Fibroblast of skin of scalp (primary cell): ENCODE measurements around the gene SPTBN1.

ENCODE experiments used
- DNase-seq: peaks from one replicate; pipeline ENCODE4 v3.0.0-alpha.2; 2013

The SPTBN1 gene

DNA sequence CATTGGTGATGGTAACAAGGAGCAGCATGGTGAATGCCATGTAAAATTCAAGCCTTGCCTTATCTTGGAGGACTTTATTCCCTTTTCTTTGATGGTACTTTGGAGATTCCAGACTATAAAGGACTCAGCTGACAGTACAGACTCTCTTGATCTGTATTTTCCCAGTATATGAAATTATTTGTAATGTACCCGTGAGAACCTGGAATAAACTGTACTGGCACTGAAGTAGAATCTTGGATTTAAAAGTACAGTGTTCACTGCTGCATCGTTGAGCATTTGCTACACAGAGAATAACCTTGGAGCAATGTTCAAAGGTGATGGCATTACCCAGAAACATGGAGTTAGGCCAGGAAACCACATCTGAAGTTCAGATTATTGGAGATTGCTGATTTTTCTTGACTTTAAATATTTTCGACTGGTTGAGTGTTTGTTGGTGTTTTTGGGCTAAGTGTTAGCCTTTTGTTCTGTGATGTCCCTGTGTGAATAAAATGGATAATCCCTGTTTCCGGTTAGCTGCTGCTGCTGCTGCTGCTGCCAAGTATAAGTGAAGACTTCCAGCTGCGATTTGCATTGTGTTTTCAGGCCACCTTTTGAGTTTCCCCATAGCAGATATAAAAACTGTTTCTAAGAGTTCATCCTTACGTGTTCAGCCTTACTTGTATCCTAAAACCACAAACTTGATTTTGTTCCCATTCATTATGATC lies 122.0 kb downstream of the SPTBN1 start:
- peak; percentile 36 for DNase-seq

DNA sequence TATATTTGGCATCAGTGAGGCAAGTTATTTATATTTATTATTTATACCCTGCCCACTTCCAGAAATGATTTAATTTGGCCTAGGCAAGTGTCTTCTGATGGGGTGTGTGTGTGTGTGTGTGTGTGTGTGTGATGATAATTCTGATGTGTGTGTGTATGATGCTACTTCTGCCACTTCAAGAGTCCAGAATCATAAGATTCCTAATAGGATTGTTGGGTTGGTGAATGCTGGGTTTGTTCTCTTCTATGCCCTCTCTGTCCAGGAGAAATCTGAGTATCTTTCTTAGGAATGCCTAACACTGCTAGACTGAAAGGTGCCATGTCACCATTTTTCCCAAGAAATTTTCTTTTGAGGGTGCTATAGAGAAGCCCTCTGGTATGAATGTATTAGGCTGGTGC lies 122.5 kb downstream of the SPTBN1 start:
- no peak for DNase-seq

- no peak for DNase-seq
Observed at GRCh38 chr2:54579061-54579681, 123.0 kb downstream of the SPTBN1 start.

- no peak for DNase-seq
Observed at GRCh38 chr2:54579682-54580620, 123.8 kb downstream of the SPTBN1 start.

DNA sequence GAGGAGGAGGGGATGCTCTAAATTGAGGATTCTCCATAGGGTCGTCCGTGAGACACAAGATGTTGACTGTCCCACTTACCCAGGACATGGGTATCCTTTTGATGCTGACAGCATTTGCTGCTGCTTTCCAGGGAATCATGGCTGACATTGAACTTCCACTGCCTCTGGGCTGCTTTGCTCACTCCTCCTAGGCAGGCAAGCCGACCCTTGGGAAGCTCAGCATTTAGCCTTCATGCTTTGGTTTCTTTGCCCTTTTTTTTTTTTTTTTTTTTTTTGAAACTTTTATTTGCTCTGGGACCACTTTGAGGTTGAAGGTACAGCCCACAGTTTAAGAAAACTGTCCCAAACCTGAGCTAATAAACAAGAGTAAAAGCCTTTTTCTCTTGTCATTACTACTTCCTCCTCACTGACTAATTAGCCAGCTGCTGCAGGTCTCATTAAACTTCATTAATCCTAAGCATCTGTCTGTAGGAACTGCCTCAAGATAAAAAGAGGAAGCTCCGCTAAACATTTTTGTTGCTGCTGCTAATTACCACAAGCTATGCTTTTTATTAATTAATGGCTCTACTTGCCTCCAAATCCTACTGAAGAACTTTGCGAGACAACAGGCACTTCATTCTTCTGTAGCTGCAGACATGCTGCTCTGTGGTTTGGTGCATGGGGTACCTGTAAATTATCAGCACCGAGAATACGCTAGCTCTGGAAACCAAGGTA lies 125.4 kb downstream of the SPTBN1 start:
- no peak for DNase-seq

- no peak for DNase-seq
Observed at GRCh38 chr2:54582987-54583386, 126.9 kb downstream of the SPTBN1 start.

DNA sequence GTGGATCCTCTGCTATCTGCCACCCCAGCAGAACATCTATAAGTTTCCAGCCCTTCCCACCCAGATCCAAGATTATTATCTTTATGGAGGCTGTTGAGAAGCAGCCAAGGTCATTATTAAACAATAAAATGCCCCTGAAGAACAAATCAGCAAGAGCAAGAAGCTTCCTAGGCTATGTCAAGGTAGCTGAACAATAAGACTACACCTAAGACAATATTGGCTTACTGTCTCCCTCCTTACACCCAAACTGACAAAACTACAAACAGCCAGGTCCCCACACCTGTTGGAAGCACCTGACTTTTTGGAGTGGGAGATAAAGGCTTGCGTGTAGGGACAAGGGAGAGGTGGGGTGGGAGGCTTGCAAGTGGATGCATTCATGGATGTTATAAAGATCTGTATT lies 128.5 kb downstream of the SPTBN1 start:
- DNase-seq, result no peak

GRCh38 chr2:54585136-54585733 lies 129.1 kb downstream of the SPTBN1 start:
- no peak for DNase-seq

GRCh38 chr2:54586062-54586461 lies 129.9 kb downstream of the SPTBN1 start:
- DNase-seq, result peak; percentile 21

DNA sequence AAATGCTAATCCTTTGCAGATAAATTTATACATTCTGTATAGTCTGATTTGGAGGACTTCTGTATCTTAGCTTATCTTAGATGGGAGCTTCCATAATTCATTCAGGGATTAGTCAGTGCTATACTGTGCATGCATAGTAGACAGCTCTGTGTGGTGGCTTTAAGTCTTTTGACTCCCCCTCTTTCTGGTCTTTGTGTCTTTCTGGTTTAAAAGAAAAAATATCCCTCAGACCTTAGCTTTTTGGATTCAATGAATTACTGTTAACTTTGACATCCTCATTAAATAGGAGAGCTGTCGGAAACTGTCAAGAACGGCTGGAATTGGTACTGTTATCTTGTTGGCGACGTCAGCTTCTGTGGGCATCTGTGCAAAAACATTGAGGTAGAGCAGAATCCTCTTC lies 130.4 kb downstream of the SPTBN1 start:
- no peak for DNase-seq

GRCh38 chr2:54587171-54588016 lies 131.3 kb downstream of the SPTBN1 start:
- DNase-seq, result peak; percentile 22

DNA sequence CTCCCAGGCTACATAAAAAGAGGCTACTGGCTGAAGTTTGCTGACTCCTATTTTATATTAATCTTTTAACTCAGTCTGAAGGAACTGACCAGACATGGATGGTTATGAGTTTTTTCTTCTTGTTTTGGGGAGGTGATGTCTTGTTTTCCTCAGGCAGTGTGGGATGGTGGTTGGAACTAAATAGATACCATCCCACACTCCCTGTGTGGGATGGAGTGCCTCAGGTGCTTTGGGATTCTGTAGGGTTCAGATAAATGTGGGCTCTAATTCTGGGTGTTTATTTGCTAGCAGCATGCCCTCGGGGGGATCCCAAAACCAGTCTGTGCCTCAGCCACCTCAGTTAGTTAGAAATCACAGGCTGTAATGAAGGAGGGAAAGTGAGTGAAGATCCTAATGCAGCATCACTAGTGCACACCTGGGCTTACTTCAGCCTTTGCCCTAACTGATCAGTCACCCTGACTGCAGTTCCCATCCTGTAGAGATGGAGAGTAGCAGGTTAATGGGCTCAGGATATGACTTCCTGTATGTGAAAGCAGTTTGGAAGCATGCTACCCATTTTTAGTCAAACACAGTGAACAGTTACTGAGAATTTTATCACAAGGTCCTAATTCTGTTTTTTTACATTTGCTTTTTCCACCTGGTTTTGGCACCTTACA lies 132.2 kb downstream of the SPTBN1 start:
- DNase-seq, result no peak

- DNase-seq, result no peak
Observed at GRCh38 chr2:54589038-54589339, 132.9 kb downstream of the SPTBN1 start.

- no peak for DNase-seq
Observed at GRCh38 chr2:54589340-54590215, 133.5 kb downstream of the SPTBN1 start.

- no peak for DNase-seq
Observed at GRCh38 chr2:54590216-54591120, 134.3 kb downstream of the SPTBN1 start.

GRCh38 chr2:54591551-54591950 lies 135.4 kb downstream of the SPTBN1 start:
- DNase-seq, result no peak

DNA sequence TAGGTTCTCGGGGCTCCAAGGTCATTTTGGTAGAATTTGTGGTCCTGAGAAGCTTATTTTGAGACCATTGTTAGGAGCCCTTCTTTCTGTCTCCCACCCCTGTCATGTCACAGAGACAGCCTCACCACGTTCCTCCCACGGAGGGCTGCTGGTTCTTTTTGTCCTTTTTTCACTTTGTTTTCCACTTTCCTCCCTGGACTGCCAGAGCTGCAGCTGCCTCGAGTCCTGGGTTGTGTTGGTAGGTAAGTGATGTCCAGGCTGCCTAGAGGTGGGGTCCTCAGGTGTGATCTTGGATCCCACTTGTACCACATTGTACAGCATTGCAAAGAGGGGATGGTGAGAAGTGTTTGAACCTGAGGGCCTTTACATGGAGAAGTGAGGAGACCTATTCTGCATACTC lies 137.1 kb downstream of the SPTBN1 start:
- DNase-seq, result no peak

DNA sequence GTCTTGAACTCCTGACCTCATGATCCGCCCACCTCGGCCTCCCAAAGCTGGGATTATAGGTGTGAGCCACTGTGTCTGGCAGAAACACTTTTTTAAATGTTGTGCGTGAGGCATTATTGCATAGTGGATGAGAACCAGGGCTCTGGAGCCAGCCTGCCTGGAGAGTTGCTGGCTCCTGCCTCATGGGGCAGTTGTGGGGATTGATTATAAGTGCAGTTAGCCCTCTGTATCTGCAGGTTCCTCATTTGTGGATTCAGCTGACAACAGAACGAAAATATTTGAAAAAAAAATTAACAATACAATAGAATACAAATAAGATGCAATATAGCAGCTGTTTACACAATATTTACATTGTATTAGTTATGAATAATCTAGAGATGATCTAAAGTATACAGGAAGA lies 137.9 kb downstream of the SPTBN1 start:
- DNase-seq, result no peak
